Stomach (tissue), 9 donors: ENCODE measurements around the gene VSIG2. TPM values are rescaled to one million over a fixed set of nuclear protein-coding genes. Genes with fewer than 3 reads are reported as not detected.

Experiments used
- DNase-seq, 2 donors: peaks; one replicate each; pipeline versions ENCODE4 v3.0.0 to v3.0.0-alpha.2; 2013 to 2019
- H3K27ac ChIP-seq, 5 donors: fragments of 200-600 bp in 4 of 5; sonication (generic) in 4 of 5; one replicate each; pipeline ENCODE4 v1.5.1; 2013 to 2019; ENCODE audit warnings: mild to moderate bottlenecking in 1 of 5, moderate library complexity in 1 of 5
- H3K27me3 ChIP-seq, 3 donors: fragments of 200-600 bp; sonication (generic); one replicate each; pipeline ENCODE4 v1.5.1; 2017 to 2019; ENCODE audit warnings: mixed run types in 1 of 3
- H3K36me3 ChIP-seq, 4 donors: fragments of 200-600 bp; sonication (generic); 1 replicate in 3 of 4; 2 replicates in 1 of 4; pipeline ENCODE4 v1.5.1; 2016 to 2019
- H3K4me1 ChIP-seq, 4 donors: fragments of 200-600 bp; sonication (generic); one replicate each; pipeline ENCODE4 v1.5.1; 2016 to 2019
- H3K4me3 ChIP-seq, 4 donors: fragments of 200-600 bp; sonication (generic) in 3 of 4; one replicate each; pipeline ENCODE4 v1.5.1; 2016 to 2019; ENCODE audit warnings: mild to moderate bottlenecking in 1 of 4
- H3K9me3 ChIP-seq, 4 donors: fragments of 200-600 bp; sonication (generic); one replicate each; pipeline ENCODE4 v1.5.1; 2016 to 2019
- CTCF ChIP-seq, 7 experiments: fragments of 450-650 bp in 4 of 7; fragments of 200-600 bp in 3 of 7; sonication (generic) in 3 of 7; IDR thresholded peaks; one replicate each; pipeline ENCODE4 v1.5.1; 2016 to 2019; ENCODE audit warnings: antibody characterized with exemption in 7 of 7, control low read depth in 2 of 7, mild to moderate bottlenecking in 1 of 7
- EP300 ChIP-seq: sonication (generic); formaldehyde crosslinking; IDR thresholded peaks from one replicate; pipeline ENCODE4 v1.6.1; 2017; ENCODE audit warnings: antibody characterized with exemption
- POLR2A ChIP-seq, 4 donors: fragments of 450-650 bp; IDR thresholded peaks; one replicate each; pipeline ENCODE4 v1.6.1; 2016; ENCODE audit warnings: antibody characterized with exemption in 4 of 4, control low read depth in 2 of 4, mild to moderate bottlenecking in 1 of 4, moderate library complexity in 1 of 4
- POLR2AphosphoS5 ChIP-seq, 3 donors: sonication (generic); formaldehyde crosslinking; IDR thresholded peaks; one replicate each; pipeline ENCODE4 v1.6.1; 2016; ENCODE audit warnings: antibody characterized with exemption in 3 of 3
- WGBS, 5 donors: extraction: QIAGEN DNeasy Blood & Tissue Kit in 3 of 5; methylation state at CpG; one replicate each; pipeline versions ENCODE4 v1.1.5 to v1.1.7; 2013 to 2018; 5-methylcytosine and 5-hydroxymethylcytosine counted together
- intact Hi-C: fragments of 100-400 bp; cut with DNase I; formaldehyde crosslinking; loops from one replicate; pipeline ENCODE4 v1.15.1; 2023; ENCODE audit warnings: low total_unique reads
- polyA plus RNA-seq, 3 donors: library from polyadenylated mRNA; stranded (reverse); fragments of 200-250 nt; gene quantifications; one replicate each; pipeline ENCODE4 v1.2.3, GENCODE V29; 2013
- total RNA-seq, 5 donors: library from RNA; depleted of rRNA; stranded (reverse); fragments of >200 nt; gene quantifications; one replicate each; pipeline versions ENCODE4 v1.1.0 to v1.2.3, GENCODE V29; 2014 to 2016
- donor health status: healthy with polysubstance abuse.
- donor health status: Bipolar disorder and iron deficiency.
- donor health status: healthy.

Gene VSIG2
- total and polyA plus RNA-seq, 8 donors = 80.5 to 419 (median 187) TPM

- DNase-seq = no peak
- H3K9me3 ChIP-seq = no peaks in the 10 kb centered on the region
- H3K27ac ChIP-seq = no peak overlapping the region
- no peak for TF ChIP-seq POLR2AphosphoS5 (IDR thresholded peaks at IDR 0.05)
- H3K36me3 ChIP-seq = no peaks in the 10 kb centered on the region
- no peaks in the 10 kb centered on the region for H3K27me3 ChIP-seq
- H3K4me3 ChIP-seq = no peak overlapping the region
- 78 to 94% (median 91%) methylated on average over 4 of the region's 4 CpGs for WGBS, 5 donors
- H3K4me1 ChIP-seq = peaks cover 4 to 47% (median 23%) of the 10 kb centered on the region in 4 donors
- intact Hi-C loops = no loop called here
Measured at GRCh38 chr11:124791626-124792341, 39.7 kb upstream of the VSIG2 start.

- no peak overlapping the region for H3K27ac ChIP-seq
- no peak overlapping the region for H3K4me3 ChIP-seq
- TF ChIP-seq POLR2A (IDR thresholded peaks at IDR 0.05) (no peak), EP300 (no peak), POLR2AphosphoS5 (IDR thresholded peaks at IDR 0.05) (no peak), CTCF (IDR thresholded peaks at IDR 0.05) (no peak)
- DNase-seq = no peak
- H3K4me1 ChIP-seq = peaks cover under 1 to 33% (median 15%) of the 10 kb centered on the region in 4 donors
- H3K9me3 ChIP-seq = no peaks in the 10 kb centered on the region
- no peaks in the 10 kb centered on the region for H3K27me3 ChIP-seq
- intact Hi-C loops = no loop called here
- H3K36me3 ChIP-seq = no peaks in the 10 kb centered on the region
Measured at GRCh38 chr11:124788521-124788920, 36.5 kb upstream of the VSIG2 start.

- Histone ChIP-seq H3K27ac (no peak overlapping the region), H3K4me1 (peaks cover 0 to 23% (median 6%) of the 10 kb centered on the region in 4 donors), H3K4me3 (no peak overlapping the region), H3K27me3 (no peaks in the 10 kb centered on the region), H3K9me3 (no peaks in the 10 kb centered on the region), H3K36me3 (no peaks in the 10 kb centered on the region)
- intact Hi-C loops = no loop called here
- no peak for DNase-seq
- no peak for TF ChIP-seq POLR2AphosphoS5 (IDR thresholded peaks at IDR 0.05)
- TF ChIP-seq CTCF (IDR thresholded peaks at IDR 0.05) = no peak
- no peak for TF ChIP-seq EP300
- no peak for TF ChIP-seq POLR2A (IDR thresholded peaks at IDR 0.05)
- 65 to 84% (median 79%) methylated on average over 2 of the region's 2 CpGs for WGBS, 5 donors
Measured at GRCh38 chr11:124784051-124784450, 32.0 kb upstream of the VSIG2 start.

GRCh38 chr11:124783002-124783401 is 30.9 kb upstream of the VSIG2 start:
- Histone ChIP-seq H3K27me3 (no peaks in the 10 kb centered on the region), H3K4me1 (peaks cover 0 to 27% (median 7%) of the 10 kb centered on the region in 4 donors), H3K4me3 (no peak overlapping the region), H3K27ac (no peak overlapping the region), H3K36me3 (peaks cover 0 to 3% (median 0%) of the 10 kb centered on the region in 4 donors), H3K9me3 (no peaks in the 10 kb centered on the region)
- WGBS, 5 donors = 74 to 85% (median 78%) methylated on average over 4 of the region's 4 CpGs
- TF ChIP-seq EP300 (no peak), CTCF (IDR thresholded peaks at IDR 0.05) (no peak), POLR2AphosphoS5 (IDR thresholded peaks at IDR 0.05) (no peak), POLR2A (IDR thresholded peaks at IDR 0.05) (no peak)
- no peak for DNase-seq
- intact Hi-C loops = no loop called here

- Histone ChIP-seq H3K9me3 (no peaks in the 10 kb centered on the region), H3K27ac (no peak overlapping the region), H3K27me3 (no peaks in the 10 kb centered on the region), H3K4me3 (no peak overlapping the region), H3K4me1 (peaks cover 0 to 27% (median 5%) of the 10 kb centered on the region in 4 donors), H3K36me3 (peaks cover 0 to 4% (median 1%) of the 10 kb centered on the region in 4 donors)
- no peak for DNase-seq
- intact Hi-C loops = no loop called here
- 24 to 48% (median 36%) methylated on average over 1 of the region's 1 CpG for WGBS, 5 donors
- no peak for TF ChIP-seq POLR2AphosphoS5 (IDR thresholded peaks at IDR 0.05)
- TF ChIP-seq POLR2A (IDR thresholded peaks at IDR 0.05) = no peak
- TF ChIP-seq CTCF (IDR thresholded peaks at IDR 0.05) = no peak
- no peak for TF ChIP-seq EP300
Measured at GRCh38 chr11:124779568-124779967, 27.5 kb upstream of the VSIG2 start.
